RWPE2 (cell line): Measurements from ENCODE around the gene EFNB1.

Experiments
- ATAC-seq: fragments of 200-7000 bp; cut with Tn5 transposase; 3 replicates; pipeline ENCODE4 v1.9.1; 2021; ENCODE audit warnings: low read depth
- DNase-seq: peaks from one replicate; pipeline ENCODE4 v3.0.0-alpha.2; 2020; ENCODE audit warnings: low spot score
- H3K27ac ChIP-seq: fragments of 450-650 bp; 2 replicates; pipeline ENCODE4 v1.5.1; 2017; ENCODE audit warnings: mild to moderate bottlenecking; ENCODE audit not compliant: poor library complexity, severe bottlenecking
- H3K27me3 ChIP-seq: fragments of 250-450 bp; sonication (Bioruptor Pico); 2 replicates; pipeline ENCODE4 v1.5.1; 2021; ENCODE audit warnings: mild to moderate bottlenecking, moderate library complexity; ENCODE audit not compliant: insufficient read depth, poor library complexity, severe bottlenecking
- H3K36me3 ChIP-seq: fragments of 250-450 bp; sonication (Bioruptor Pico); 2 replicates; pipeline ENCODE4 v1.5.1; 2020; ENCODE audit warnings: low read depth, mild to moderate bottlenecking, moderate library complexity
- H3K4me1 ChIP-seq: fragments of 250-450 bp; sonication (Bioruptor Pico); 2 replicates; pipeline ENCODE4 v1.5.1; 2021; ENCODE audit warnings: mild to moderate bottlenecking, moderate library complexity; ENCODE audit not compliant: insufficient read depth, poor library complexity, severe bottlenecking
- H3K4me3 ChIP-seq: fragments of 250-450 bp; sonication (Bioruptor Pico); 2 replicates; pipeline ENCODE4 v1.5.1; 2021; ENCODE audit warnings: mild to moderate bottlenecking, moderate library complexity; ENCODE audit not compliant: severe bottlenecking
- H3K9me3 ChIP-seq: fragments of 250-450 bp; sonication (Bioruptor Pico); 2 replicates; pipeline ENCODE4 v1.5.1; 2021; ENCODE audit warnings: mild to moderate bottlenecking, moderate library complexity; ENCODE audit not compliant: severe bottlenecking
- CTCF ChIP-seq: fragments of 450-650 bp; IDR thresholded peaks from one replicate; pipeline ENCODE4 v1.5.1; 2017; ENCODE audit warnings: mild to moderate bottlenecking, moderate library complexity; ENCODE audit not compliant: poor library complexity, severe bottlenecking

EFNB1 gene

GRCh38 chrX:68827256-68827655 is 1.6 kb upstream of the EFNB1 start:
- H3K9me3 ChIP-seq = no peaks in the 10 kb centered on the region
- no peak for ATAC-seq
- no peak overlapping the region for H3K4me3 ChIP-seq
- no peaks in the 10 kb centered on the region for H3K27me3 ChIP-seq
- H3K36me3 ChIP-seq = peaks cover 13% of the 10 kb centered on the region
- DNase-seq = no peak
- H3K27ac ChIP-seq = no peak overlapping the region
- H3K4me1 ChIP-seq = no peaks in the 10 kb centered on the region
- TF ChIP-seq CTCF = no peak

GRCh38 chrX:68827848-68828624 is 785 bp upstream of the EFNB1 start:
- H3K4me3 ChIP-seq = peak overlapping the region; percentile 91
- H3K27ac ChIP-seq = peak overlapping the region; percentile 83
- ATAC-seq (peak; percentile 44), DNase-seq (no peak)
- no peaks in the 10 kb centered on the region for H3K9me3 ChIP-seq
- H3K4me1 ChIP-seq = no peaks in the 10 kb centered on the region
- peaks cover 14% of the 10 kb centered on the region for H3K36me3 ChIP-seq
- peak; percentile 79 for TF ChIP-seq CTCF
- no peaks in the 10 kb centered on the region for H3K27me3 ChIP-seq

DNA sequence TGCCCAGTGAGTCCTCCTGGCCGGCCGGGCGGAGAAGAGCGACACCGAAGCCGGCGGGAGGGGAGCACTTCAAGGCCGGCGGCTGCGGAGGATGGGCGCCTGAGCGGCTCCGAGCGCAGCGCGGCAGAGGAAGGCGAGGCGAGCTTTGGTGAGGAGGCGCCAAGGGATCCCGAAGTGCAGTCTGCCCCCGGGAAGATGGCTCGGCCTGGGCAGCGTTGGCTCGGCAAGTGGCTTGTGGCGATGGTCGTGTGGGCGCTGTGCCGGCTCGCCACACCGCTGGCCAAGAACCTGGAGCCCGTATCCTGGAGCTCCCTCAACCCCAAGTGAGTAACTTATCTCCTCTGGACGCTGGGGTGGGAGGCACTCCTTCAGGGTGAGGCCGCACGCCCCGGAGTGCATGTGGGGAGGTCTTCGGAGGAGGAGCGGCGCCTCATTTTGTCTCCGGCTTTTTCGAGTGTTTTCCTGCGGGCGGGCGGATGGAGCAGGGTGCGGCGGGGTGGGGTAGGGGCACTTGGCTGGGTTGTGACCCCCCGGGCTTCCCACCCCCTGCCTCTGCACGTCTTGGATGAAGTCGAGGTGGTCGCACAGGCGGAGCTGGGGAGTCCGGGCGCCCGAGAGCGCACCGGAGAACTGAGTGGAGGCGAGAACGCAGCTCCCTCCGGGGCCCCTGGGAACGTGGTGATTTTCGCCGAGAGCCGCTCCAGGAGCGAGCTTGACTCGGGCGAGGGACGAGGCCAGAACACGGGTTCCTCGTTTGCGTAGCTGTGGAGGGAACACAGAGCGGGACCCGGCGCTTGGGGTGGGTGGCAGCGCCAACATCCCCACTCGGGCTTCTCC is 979 bp downstream of the EFNB1 start:
- Histone ChIP-seq H3K4me3 (peak overlapping the region; percentile 91), H3K36me3 (peaks cover 24% of the 10 kb centered on the region), H3K27me3 (no peaks in the 10 kb centered on the region), H3K4me1 (peaks cover 10% of the 10 kb centered on the region), H3K27ac (peak overlapping the region; percentile 83), H3K9me3 (no peaks in the 10 kb centered on the region)
- no peak for ATAC-seq
- no peak for DNase-seq
- TF ChIP-seq CTCF = no peak

DNA sequence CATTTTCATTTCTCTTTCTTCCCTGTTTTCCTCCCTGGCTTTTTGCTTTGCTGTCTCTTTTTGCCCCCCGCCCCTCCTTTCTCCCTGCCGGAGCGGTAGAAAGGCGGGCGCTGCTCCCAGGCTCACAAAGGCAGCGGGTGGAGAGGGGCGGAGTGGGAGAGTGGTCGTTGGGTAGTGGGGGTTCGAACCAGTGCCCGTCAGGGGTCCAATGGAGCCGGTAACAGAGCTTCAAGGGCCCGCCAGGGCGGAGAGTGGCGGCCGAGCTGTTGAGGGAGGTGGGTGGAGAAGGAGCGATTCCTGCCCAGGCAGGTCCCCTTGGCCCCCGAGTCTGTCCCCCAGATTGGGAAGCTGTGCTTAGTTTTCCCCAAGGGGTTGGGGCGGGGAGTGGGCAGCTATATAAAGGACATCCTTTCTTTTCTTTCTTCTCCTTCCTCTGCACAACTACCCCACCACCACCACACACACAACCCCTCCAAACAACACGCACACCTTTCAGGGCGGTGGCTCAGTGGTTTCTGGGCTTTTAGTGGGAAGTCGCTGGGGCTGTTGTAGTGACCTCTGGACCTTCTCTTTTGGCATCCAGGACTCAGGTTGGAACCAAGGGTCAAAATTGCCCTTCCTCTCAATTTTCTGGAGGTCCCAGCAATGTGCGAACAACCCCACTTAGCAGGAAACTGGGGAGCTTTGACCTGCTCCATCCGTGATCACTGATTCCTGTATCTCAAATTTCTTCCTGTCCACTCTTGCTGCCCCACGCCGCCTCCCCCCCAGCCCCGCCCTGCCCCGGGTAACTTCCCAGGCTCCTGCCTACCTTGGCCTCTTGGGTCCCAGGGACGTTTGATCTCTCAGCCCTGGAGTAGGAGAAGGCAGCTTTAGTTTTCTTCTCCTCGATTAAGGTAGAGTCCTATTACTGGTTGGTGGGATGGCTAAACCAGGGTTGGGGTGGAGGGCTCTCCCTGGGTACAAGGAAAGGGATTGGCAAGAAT is 1.9 kb downstream of the EFNB1 start:
- Histone ChIP-seq H3K27ac (peak overlapping the region; percentile 83), H3K4me3 (peak overlapping the region; percentile 91), H3K36me3 (peaks cover 25% of the 10 kb centered on the region), H3K27me3 (no peaks in the 10 kb centered on the region), H3K4me1 (peaks cover 10% of the 10 kb centered on the region), H3K9me3 (no peaks in the 10 kb centered on the region)
- DNase-seq (no peak), ATAC-seq (no peak)
- no peak for TF ChIP-seq CTCF
